ENCODE measurements around the gene SVEP1.

Gene SVEP1

DNA sequence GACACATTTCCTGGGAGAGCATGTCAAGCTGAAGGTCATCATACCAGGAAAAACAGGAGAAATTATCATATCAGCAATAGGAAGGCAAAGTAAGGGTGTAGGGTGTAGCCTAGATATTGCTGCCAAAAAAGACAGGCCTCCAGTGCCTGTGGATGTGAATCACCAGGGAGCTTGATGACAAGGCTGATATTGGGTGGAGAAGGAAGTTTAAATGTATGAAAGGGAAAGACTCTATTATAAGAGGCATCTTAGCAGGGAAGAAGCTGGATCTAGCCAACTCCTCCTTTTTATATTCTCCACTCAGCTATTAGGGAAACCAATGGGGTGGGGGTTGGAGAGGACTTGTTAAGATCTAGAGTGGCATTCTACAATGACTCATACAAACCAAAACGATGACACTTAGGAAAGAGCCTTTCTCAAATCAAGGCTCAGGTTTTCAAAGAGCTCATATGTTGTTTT is 228.5 kb downstream of the SVEP1 start:
- TF ChIP-seq, protein P1, sequence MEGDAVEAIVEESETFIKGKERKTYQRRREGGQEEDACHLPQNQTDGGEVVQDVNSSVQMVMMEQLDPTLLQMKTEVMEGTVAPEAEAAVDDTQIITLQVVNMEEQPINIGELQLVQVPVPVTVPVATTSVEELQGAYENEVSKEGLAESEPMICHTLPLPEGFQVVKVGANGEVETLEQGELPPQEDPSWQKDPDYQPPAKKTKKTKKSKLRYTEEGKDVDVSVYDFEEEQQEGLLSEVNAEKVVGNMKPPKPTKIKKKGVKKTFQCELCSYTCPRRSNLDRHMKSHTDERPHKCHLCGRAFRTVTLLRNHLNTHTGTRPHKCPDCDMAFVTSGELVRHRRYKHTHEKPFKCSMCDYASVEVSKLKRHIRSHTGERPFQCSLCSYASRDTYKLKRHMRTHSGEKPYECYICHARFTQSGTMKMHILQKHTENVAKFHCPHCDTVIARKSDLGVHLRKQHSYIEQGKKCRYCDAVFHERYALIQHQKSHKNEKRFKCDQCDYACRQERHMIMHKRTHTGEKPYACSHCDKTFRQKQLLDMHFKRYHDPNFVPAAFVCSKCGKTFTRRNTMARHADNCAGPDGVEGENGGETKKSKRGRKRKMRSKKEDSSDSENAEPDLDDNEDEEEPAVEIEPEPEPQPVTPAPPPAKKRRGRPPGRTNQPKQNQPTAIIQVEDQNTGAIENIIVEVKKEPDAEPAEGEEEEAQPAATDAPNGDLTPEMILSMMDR (IDR thresholded peaks at IDR 0.05; ENCODE audit: low read depth, low read length): no peak
- H3K4me3 ChIP-seq (replicated peaks in 1 of 2; ENCODE audit: low read depth in 2 of 2, low read length in 2 of 2): no peak overlapping the region
- peak; percentile 67 to 78 for DNase-seq (ENCODE audit: low read depth in 2 of 2)

DNA sequence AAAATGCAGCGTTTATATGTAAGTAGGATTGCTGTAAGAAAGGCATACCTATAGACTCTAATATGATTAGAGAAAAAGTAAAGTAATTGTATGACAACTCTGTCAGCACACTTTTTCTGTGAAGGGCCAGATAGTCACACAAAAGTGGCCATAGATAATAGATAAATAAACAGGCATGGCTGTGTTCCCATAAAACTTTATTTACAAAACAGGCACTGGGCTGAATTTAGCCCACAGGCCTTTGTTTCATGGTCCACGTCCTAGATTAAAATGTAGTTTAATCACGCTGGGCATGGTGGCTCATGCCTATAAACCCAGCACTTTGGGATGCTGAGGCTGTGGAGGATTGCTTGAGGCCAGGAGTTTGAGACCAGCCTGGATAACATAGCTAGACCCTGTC is 233.2 kb downstream of the SVEP1 start:
- no peak overlapping the region for H3K4me3 ChIP-seq (replicated peaks in 1 of 2; ENCODE audit: low read depth in 2 of 2, low read length in 2 of 2)
- TF ChIP-seq, protein P1 (IDR thresholded peaks at IDR 0.05; ENCODE audit: low read depth, low read length): no peak
- DNase-seq (ENCODE audit: low read depth in 2 of 2): no peak

DNA sequence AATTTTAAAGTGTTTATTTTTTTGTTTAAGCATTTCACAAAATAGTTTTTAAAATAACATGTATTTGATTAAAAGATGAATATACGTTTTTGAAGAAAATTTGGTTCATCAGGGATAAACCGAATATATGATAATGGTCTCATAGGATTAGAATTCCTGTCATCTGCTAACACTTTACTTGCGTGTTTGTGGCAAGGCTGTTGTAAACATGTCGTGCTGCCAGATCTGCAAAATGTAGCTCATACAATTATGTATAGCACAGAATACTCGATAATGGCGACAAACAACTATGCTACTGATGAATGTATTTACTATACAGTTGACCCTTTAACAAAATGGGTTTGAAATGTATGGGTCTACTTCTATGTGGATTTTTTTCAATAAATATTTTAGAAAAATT is 234.7 kb downstream of the SVEP1 start:
- no peak overlapping the region for H3K4me3 ChIP-seq (replicated peaks in 1 of 2; ENCODE audit: low read depth in 2 of 2, low read length in 2 of 2)
- TF ChIP-seq, protein P1 (IDR thresholded peaks at IDR 0.05; ENCODE audit: low read depth, low read length): no peak
- DNase-seq (ENCODE audit: low read depth in 2 of 2): no peak

DNA sequence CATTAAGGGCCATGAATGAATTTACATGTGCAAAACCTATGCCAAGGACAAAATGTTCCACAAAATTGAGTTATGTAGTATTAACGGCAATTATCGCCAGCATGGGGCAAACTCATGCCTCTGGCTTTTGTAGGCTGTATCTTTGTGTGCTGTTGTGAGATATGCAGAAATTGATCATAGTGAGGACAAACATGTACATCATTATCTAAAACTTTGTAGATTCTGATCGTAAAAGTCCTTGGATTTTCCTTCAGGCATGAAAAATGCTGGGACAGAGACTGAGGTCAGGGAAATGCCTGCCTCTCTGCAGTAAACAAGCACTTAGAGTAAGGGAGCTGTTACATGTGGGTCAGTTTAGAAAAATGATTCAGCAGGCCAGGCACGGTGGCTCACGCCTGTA is 236.0 kb downstream of the SVEP1 start:
- TF ChIP-seq, protein P1 (IDR thresholded peaks at IDR 0.05; ENCODE audit: low read depth, low read length): no peak
- no peak overlapping the region for H3K4me3 ChIP-seq (replicated peaks in 1 of 2; ENCODE audit: low read depth in 2 of 2, low read length in 2 of 2)
- no peak for DNase-seq (ENCODE audit: low read depth in 2 of 2)

DNA sequence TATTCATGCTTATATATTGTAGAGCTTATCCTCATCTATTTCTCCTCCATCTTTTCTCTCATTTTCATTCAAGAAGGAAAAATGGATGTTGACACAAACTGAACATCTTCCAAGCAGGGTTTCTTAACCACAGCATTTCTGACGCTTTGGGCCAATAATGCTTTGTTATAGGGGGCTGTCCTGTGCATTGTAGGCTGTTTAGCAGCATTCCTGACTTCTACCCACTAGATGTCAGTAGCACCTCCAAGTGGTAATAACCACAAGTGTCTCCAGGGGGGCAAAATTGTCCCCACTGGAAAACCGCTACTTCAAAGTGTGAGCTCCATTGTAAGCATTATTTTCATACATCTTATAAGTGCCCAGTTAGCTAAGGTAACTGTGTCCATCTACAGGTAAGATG is 239.2 kb downstream of the SVEP1 start:
- TF ChIP-seq, protein P1 (IDR thresholded peaks at IDR 0.05; ENCODE audit: low read depth, low read length): peak; percentile 62
- DNase-seq (ENCODE audit: low read depth in 2 of 2): peak; percentile 45 to 51
- no peak overlapping the region for H3K4me3 ChIP-seq (replicated peaks in 1 of 2; ENCODE audit: low read depth in 2 of 2, low read length in 2 of 2)

DNA sequence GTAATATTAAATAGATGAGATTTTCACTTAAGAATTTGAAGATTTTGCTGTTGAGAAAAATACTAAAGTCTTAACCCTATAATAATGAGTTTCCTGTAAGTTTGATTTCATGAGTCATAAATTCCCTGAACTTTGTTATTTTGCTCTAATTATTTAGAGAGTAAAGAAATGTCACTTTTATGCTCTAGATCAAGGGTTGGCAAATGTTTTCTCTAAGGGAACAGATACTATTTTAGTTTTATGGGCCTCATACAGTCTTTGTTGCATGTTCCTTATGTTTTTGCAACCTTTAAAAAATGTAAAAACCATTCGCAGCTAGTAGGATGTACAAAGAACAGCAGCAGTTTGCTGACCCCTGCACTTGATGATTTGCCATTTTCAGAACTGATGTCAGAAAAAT is 241.4 kb downstream of the SVEP1 start:
- peak in 1 of 2 donors; percentile 9 for DNase-seq (ENCODE audit: low read depth in 2 of 2)
- H3K4me3 ChIP-seq (replicated peaks in 1 of 2; ENCODE audit: low read depth in 2 of 2, low read length in 2 of 2): no peak overlapping the region
- TF ChIP-seq, protein P1 (IDR thresholded peaks at IDR 0.05; ENCODE audit: low read depth, low read length): no peak

DNA sequence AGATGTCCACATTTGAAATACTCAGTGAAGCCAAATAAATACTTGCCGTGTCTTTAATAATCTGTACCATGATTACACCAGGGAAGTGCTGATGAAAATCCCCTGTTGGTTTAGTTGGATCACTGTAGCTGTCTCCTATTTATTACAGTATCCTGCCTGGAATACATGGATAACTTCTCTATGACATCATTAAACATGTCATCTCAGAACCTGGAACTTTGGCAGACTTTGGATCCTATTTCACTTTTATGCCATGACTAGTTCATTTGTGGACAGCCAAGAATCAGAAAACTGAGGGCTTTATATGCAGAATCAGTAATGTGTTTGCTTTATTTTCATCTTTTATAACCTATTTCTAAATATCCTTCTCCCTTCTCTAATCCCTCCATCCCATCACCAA is 241.8 kb downstream of the SVEP1 start, which contains the start of gene TXNDC8:
Gene TXNDC8, minus strand, starts transcription at position 137 of the 400 bp plus-strand sequence.
- TF ChIP-seq, protein P1 (IDR thresholded peaks at IDR 0.05; ENCODE audit: low read depth, low read length): no peak
- DNase-seq (ENCODE audit: low read depth in 2 of 2): peak; percentile 10 to 62
- H3K4me3 ChIP-seq (replicated peaks in 1 of 2; ENCODE audit: low read depth in 2 of 2, low read length in 2 of 2): no peak within 1 kb of the TSS

Data from cardiac fibroblast (primary cell).